Thoracic aorta (tissue), 2 donors: ENCODE data around the gene GALNT2. TPM values are rescaled to one million over a fixed set of nuclear protein-coding genes. Genes with fewer than 3 reads are reported as not detected.
A peak's percentile ranks its signal among the peaks of the same experiment; 100 is the strongest.

ENCODE experiments used
- ATAC-seq: fragments of 150-250 bp; one replicate; pipeline ENCODE4 v1.8.0; 2017; ENCODE audit warnings: low read depth; ENCODE audit not compliant: insufficient number of reproducible peaks, low FRiP score
- DNase-seq: peaks from one replicate; pipeline ENCODE4 v3.0.0-alpha.2; 2020; ENCODE audit warnings: low spot score
- H3K27ac ChIP-seq, 2 donors: fragments of 200-600 bp; sonication (generic); 1 replicate in 1 of 2; 2 replicates in 1 of 2; pipeline ENCODE4 v1.5.1; 2016; ENCODE audit warnings: mild to moderate bottlenecking in 2 of 2, moderate library complexity in 2 of 2
- H3K27me3 ChIP-seq: fragments of 200-600 bp; sonication (generic); replicated peaks from 2 replicates; pipeline ENCODE4 v1.6.0; 2016; ENCODE audit warnings: mild to moderate bottlenecking; ENCODE audit not compliant: insufficient read depth
- H3K36me3 ChIP-seq: fragments of 200-600 bp; sonication (generic); one replicate; pipeline ENCODE4 v1.5.1; 2016
- H3K4me1 ChIP-seq, 2 donors: fragments of 200-600 bp; sonication (generic); 1 replicate in 1 of 2; 2 replicates in 1 of 2; pipeline versions ENCODE4 v1.5.1 to v1.6.0; 2016; ENCODE audit warnings: low read depth in 2 of 2, mild to moderate bottlenecking in 1 of 2; ENCODE audit not compliant: control insufficient read depth in 1 of 2
- H3K4me3 ChIP-seq: fragments of 200-600 bp; sonication (generic); 2 replicates; pipeline ENCODE4 v1.5.1; 2016; ENCODE audit warnings: mild to moderate bottlenecking
- H3K9me3 ChIP-seq: fragments of 200-600 bp; sonication (generic); 2 replicates; pipeline ENCODE4 v1.5.1; 2016
- CTCF ChIP-seq: fragments of 200-600 bp; sonication (generic); IDR thresholded peaks from one replicate; pipeline ENCODE4 v1.5.1; 2019; ENCODE audit warnings: antibody characterized with exemption
- total RNA-seq, 2 donors: library from RNA; depleted of rRNA; stranded (reverse); fragments of >200 nt; gene quantifications; one replicate each; pipeline versions ENCODE4 v1.1.0 to v1.2.3, GENCODE V29; 2016

Gene GALNT2
- total RNA-seq, 2 donors from 2014 or later = 113 to 148 TPM

- H3K9me3 ChIP-seq = no peaks in the 10 kb centered on the region
- H3K4me3 ChIP-seq = no peak overlapping the region
- no peak overlapping the region for H3K27ac ChIP-seq
- DNase-seq (no peak), ATAC-seq (no peak)
- TF ChIP-seq CTCF = no peak
- peaks cover 8% of the 10 kb centered on the region for H3K36me3 ChIP-seq
- peaks cover 18 to 62% of the 10 kb centered on the region in 2 donors for H3K4me1 ChIP-seq
- no peaks in the 10 kb centered on the region for H3K27me3 ChIP-seq
Measured at GRCh38 chr1:230272557-230272956, 205.5 kb downstream of the GALNT2 start.

GRCh38 chr1:230273141-230273710, 206.2 kb downstream of the GALNT2 start:
- Histone ChIP-seq H3K27ac (peak overlapping the region; percentile 42), H3K36me3 (peaks cover 8% of the 10 kb centered on the region), H3K9me3 (no peaks in the 10 kb centered on the region), H3K27me3 (no peaks in the 10 kb centered on the region), H3K4me1 (peaks cover 18 to 61% of the 10 kb centered on the region in 2 donors), H3K4me3 (no peak overlapping the region)
- no peak for TF ChIP-seq CTCF
- DNase-seq = no peak
- no peak for ATAC-seq

- no peak for DNase-seq
- H3K27me3 ChIP-seq = no peaks in the 10 kb centered on the region
Measured at GRCh38 chr1:230274254-230274653, 207.2 kb downstream of the GALNT2 start.

GRCh38 chr1:230276401-230276800, 209.4 kb downstream of the GALNT2 start:
- Histone ChIP-seq H3K27ac (no peak overlapping the region), H3K4me1 (peaks cover 7 to 30% of the 10 kb centered on the region in 2 donors), H3K36me3 (peaks cover 37% of the 10 kb centered on the region), H3K27me3 (no peaks in the 10 kb centered on the region), H3K4me3 (no peak overlapping the region), H3K9me3 (no peaks in the 10 kb centered on the region)
- ATAC-seq (no peak), DNase-seq (no peak)
- no peak for TF ChIP-seq CTCF

More at GRCh38 chr1:230274254-230274653, 207.2 kb downstream of the GALNT2 start:
- TF ChIP-seq CTCF = no peak
- peak overlapping the region; percentile 17 for H3K4me3 ChIP-seq
- H3K36me3 ChIP-seq = peaks cover 17% of the 10 kb centered on the region
- H3K4me1 ChIP-seq = peaks cover 18 to 51% of the 10 kb centered on the region in 2 donors
- no peaks in the 10 kb centered on the region for H3K9me3 ChIP-seq
- peak overlapping the region; percentile 42 to 43 for H3K27ac ChIP-seq
- ATAC-seq = no peak

- DNase-seq (no peak), ATAC-seq (no peak)
- no peaks in the 10 kb centered on the region for H3K27me3 ChIP-seq
Measured at GRCh38 chr1:230277201-230278025, 210.4 kb downstream of the GALNT2 start.

More at GRCh38 chr1:230277201-230278025, 210.4 kb downstream of the GALNT2 start:
- Histone ChIP-seq H3K9me3 (no peaks in the 10 kb centered on the region), H3K4me1 (peaks cover 7 to 23% of the 10 kb centered on the region in 2 donors), H3K27ac (no peak overlapping the region), H3K36me3 (peaks cover 39% of the 10 kb centered on the region), H3K4me3 (no peak overlapping the region)
- TF ChIP-seq CTCF = no peak
